NCI-H2107 treated with DMSO at 0.1 percent for 48 hours (cell line): ENCODE data around the gene CERK.

Experiments
- DNase-seq: peaks from one replicate; lab custom pipeline; 2025; ENCODE audit not compliant: unreplicated experiment; lab: John Stamatoyannopoulos, UW

Gene CERK

DNA sequence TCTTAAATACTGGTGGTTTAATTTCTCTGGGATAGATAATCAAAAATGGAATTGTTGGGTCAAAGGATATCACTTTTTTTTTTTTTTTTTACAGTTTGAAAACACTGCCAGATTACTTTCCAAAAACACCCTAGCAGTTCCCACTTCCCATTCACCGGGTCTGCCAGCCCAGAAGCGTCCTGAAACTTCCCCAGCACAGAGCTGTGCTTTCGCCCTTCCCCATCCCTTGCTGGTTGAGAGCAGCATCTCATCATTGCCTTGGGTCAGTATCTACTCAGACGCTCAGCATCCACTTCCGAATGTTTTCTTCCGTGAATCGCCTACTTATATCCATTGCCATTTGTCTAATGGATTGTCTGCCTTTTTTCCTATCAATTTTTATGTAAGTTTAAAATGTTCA lies 5.5 kb downstream of the CERK start:
- no peak for DNase-seq

GRCh38 chr22:46732041-46732379 lies 6.0 kb downstream of the CERK start:
- DNase-seq = no peak

DNA sequence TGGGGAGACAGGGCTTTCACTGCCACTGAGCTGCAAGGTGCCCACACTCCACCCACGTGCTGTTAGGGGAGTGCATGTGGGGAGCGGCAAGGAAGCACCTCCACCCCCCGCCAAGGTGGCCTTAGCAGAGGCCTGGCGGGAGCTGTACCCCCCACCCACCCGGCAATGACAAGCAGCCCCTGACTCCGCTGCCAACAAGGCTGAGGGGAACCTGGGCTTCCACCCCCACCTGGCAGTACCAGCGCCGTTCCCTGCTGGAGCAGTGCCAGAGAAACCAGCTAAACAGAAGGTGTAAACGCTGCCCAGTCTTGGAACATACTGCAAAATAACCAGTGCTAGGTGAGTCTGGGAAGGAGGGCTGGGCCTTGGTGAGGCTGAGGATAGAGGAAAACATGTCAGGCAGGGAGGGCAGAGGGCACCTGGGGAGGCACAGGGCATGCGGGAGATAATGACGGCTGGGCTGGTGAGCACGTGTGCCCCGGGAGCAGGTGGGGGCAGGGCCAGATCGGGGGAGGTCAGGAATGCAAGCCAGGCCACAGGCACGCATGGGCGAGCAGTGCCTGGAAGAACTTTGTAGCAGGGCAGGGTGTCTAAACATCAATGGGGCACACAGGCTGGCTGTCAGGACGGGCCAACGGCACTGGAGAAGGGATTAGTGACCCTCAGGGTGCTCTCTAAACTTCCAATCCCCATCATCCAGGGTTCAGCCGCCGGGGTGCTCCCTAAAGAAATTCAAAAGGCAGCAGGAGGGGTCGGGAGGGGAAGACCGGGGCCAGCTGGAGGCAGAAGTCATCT lies 6.6 kb downstream of the CERK start:
- no peak for DNase-seq

- no peak for DNase-seq
Observed at GRCh38 chr22:46730568-46731245, 7.3 kb downstream of the CERK start.

- DNase-seq = no peak
Observed at GRCh38 chr22:46728470-46728869, 9.6 kb downstream of the CERK start.

DNA sequence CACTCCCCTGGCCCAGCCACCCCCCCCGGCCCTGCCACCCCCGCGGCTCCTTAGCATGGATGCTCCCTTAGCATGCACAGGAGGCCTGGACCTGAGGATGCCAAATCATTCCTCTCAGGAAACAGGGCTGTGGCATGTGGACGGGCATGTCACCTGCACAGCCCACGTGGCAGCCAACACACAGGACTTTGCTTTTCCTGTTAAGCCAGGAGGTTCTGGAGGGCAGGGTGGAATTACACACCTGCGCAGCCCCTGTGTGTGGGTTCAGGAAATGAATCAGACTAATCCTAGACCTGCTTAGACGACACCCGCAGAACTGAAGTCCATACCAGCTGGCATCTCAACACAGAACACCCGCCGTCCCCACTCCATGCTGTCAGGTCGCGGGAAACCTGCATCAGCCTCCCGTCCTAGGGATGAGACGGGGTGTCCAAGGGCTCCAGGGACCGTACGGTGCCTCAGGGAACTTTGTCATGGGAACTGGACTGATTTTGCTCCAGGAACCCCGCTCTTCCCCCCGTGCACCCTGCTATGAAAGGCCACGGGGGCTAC lies 10.2 kb downstream of the CERK start:
- DNase-seq = no peak

GRCh38 chr22:46726986-46727317 lies 11.1 kb downstream of the CERK start:
- no peak for DNase-seq

DNA sequence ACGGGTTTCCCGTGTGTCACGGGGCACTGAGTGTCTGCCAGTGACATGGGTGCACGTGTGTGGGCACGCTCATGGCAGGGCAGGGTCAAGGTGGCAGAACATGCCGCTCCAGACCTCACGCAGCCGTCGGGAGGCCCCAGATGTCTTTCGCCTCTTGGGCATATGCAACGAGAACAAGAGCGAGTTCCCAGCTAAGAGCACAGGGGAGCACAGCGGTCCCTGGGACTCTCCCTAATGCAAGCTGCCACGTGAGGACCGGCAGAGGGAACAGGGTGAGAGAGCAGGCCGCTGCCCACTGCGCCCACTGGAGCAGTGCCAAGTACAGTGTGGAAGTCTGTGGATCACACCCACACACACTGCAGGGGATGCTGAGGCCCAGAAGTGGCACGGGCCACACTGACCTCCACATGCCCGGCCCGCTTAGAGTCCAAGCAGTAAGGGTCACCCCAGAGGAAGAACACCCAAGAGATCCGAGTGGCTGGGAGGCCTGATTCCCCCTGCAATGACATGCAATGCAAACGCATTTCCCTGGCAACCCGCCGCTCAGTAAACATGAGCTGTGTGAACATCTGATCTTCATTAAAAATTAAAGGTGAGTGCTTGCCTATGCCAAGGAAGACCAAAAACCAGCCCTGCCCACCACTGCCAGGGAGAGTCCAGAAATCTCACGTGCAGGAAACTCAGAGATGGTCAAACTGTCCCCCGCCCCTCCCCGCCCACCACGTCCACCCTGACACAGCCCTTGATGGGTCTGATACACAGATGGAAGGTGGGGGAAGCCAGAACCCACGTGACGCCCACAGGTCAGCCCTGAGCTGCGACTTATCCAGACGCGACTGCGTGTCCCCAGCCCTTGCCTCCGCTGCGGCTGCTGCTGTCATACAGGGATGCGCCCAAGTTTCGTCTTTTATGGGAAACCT lies 11.7 kb downstream of the CERK start:
- no peak for DNase-seq

DNA sequence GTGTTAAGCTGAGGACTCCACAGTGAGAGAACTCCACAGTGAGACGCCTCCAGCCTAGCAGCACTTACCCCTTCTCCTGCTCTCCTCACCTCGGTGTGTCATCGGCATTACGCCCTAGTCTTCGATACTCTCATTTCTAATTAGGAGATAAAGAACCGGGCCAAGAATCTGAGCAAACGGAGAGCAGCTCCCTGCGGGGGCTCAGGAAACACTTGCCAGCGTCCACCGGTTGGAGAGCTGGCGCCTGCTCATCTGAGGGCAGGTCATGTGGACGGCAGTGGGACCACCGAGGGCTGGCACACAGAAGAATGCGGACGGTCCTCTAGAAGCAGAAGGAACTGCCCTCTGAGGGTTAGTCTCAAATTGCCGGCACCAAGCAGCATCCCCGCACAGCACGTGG lies 13.0 kb downstream of the CERK start:
- no peak for DNase-seq

- DNase-seq = no peak
Observed at GRCh38 chr22:46723882-46724281, 14.2 kb downstream of the CERK start.

DNA sequence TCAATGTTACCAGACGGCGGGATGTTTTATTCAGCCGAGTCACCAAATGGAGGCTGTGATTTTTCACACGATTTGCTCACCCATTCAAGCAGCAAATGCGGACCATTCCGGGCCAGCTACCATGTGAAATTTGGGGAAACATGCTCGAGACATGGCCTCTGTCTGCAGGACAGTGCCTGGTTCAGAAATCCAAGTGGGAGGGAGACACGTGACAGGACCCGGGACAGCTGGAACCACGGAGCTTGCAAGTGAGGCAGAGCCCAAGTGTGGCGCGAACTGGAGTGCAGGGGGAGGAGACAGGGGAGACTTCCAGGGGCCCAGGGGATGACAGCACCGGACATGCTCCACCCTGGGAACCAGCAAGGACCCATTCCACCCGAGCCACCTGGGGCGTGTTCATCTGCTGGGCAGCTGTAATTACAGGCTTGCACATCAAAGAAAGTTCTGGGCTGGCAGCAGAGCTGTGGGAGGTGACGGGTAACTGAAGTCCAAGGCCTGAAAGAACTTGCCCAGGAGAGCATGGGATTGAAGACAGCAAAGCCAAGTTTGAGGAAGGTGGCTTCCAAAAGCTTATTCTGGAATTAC lies 16.5 kb downstream of the CERK start:
- no peak for DNase-seq

DNA sequence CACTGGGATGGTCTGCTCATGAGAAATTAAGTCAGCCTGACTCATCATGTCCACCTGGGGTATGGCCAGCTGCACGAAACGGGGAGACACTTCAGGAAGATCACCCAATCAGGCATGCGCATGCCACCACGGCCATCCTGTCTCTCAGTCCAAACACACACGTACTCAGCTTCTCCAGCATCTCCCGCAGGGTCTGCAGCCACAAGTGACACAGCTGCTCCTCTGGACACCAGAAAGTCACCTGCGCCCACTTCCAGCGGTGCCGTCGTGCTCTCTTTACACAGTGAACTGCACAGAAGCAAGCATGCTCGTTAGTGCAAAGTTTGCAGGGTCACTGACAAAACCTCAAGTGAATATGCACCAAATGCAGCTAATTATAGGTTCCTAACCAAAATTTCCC lies 18.1 kb downstream of the CERK start:
- no peak for DNase-seq

- DNase-seq = no peak
Observed at GRCh38 chr22:46714550-46714949, 23.5 kb downstream of the CERK start.

GRCh38 chr22:46712288-46712687 lies 25.8 kb downstream of the CERK start:
- no peak for DNase-seq

GRCh38 chr22:46710806-46711205 lies 27.2 kb downstream of the CERK start:
- no peak for DNase-seq

DNA sequence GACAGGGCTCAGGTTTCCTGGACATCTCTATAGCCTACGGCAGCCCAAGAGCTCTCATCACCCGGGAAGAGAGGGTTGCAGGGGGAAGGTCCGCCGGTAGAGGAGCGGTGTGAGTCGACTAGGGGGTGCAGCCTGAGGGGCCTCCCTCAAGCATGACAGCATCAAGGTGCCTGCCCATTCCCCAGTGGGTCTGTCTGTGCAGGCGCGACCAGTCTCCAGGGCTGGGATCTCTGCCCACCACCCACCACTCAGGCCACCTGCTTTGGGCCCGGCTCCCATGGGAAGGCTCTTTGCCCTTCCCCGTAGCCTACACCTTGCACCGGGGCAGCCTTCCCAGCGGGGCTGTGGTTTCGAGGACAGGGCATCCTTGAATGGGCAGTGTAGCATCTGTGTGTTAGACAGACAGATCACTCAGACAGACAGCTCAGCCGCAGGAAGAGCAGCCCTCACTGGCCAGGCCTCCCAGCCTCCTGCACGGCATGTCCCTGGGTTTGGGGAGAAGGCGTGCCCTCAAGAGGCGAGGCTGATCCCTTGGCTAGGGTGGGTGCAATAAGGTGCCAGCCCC lies 29.2 kb downstream of the CERK start:
- no peak for DNase-seq

DNA sequence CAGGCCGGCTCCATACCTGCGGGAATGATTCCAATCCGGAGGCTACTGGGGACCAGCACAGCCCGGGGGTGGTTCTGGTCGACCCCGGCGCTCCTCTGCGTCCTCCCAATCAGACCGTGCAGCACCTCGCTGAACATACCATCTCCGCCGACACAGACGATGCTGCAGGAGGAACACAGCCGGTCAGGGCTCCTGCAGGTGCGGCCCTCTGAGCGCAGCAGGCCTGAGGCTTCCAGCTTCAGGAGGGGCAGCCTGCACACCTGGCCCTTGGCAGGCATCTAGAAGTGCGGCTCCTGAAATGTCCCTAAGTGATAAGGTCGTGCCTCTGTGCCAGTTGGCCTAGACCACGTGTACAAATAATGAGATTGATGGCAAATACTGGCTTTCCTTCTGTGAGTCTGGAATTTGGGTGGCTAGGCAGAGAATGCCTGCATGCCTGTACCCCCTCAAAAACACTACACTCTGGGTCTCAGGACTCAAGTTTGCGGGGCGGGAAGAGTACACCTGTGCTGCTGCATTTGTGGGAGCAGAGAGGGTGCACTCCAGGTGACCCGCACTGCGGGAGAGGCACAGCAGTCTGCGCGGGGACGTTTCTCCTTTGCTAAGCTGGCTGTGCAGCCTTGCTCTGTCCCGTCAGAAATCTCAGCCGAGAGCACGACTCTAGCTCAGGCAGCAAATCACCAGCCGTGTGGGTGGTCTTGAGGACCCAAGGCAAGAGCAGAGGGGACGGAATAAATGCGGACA lies 30.1 kb downstream of the CERK start:
- DNase-seq = no peak

DNA sequence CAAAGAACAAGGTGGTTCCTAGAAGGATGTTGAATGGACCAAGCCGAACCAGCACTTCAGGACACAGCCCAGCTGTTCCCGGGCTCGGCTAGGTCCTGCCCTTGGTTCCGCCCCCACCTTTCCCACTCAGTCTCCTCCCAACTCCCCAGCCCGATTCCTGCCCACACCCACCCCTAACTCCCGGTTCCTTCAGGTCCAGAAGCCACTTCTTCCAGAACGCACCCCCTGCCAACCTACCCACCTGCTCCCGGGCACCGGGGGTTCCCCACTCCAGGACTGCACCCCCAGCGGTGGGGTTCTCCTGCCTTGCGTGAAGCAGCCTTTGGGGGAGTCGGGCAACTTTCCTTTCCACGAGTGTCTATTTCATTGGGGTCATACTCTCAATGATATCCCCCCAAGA lies 30.7 kb downstream of the CERK start:
- no peak for DNase-seq

DNA sequence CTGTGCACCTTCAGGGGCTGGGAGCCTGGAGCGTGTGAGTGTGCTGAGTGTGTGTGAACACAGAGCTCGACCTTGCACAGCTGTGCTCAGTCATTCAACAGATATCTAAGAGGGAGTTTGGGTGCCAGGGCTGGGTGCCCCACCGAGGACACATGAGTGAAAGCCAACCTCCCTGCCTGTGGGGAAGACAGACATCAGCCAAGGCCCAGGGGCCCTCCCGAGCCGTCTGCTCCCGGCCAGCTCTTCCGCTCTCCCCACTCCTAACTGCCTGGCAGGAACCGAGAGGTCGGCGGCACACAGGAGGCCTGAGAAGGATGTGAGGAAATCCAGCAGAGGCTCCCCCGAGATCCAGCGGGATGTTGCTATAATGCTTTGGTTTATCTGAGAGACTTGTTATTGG lies 32.0 kb downstream of the CERK start:
- no peak for DNase-seq

GRCh38 chr22:46703996-46704370 lies 34.1 kb downstream of the CERK start:
- no peak for DNase-seq
